ENCODE data around the gene ADAMTS14. TPM values are rescaled to one million over a fixed set of nuclear protein-coding genes. Genes with fewer than 3 reads are reported as not detected.

The ADAMTS14 gene
- total RNA-seq, 1 experiment from 2014 or later = 1.6 TPM

DNA sequence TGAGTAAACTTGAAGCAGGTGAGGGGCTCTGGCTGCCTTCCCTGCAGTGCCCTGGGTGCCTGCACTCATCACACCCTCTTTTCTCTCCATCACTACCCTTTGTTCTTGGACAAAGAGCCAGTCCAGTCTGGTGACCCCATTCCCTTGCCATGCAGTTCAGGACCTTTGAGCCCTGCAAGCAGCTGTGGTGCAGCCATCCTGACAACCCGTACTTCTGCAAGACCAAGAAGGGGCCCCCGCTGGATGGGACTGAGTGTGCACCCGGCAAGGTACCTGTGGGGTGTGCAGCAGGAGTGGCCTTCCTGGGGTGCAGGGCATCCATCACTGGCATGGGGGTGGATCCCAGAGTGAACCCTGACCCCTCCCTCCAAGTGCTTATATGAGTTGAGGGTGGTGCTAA, 64.2 kb downstream of the ADAMTS14 start:
- TF ChIP-seq, protein P1, sequence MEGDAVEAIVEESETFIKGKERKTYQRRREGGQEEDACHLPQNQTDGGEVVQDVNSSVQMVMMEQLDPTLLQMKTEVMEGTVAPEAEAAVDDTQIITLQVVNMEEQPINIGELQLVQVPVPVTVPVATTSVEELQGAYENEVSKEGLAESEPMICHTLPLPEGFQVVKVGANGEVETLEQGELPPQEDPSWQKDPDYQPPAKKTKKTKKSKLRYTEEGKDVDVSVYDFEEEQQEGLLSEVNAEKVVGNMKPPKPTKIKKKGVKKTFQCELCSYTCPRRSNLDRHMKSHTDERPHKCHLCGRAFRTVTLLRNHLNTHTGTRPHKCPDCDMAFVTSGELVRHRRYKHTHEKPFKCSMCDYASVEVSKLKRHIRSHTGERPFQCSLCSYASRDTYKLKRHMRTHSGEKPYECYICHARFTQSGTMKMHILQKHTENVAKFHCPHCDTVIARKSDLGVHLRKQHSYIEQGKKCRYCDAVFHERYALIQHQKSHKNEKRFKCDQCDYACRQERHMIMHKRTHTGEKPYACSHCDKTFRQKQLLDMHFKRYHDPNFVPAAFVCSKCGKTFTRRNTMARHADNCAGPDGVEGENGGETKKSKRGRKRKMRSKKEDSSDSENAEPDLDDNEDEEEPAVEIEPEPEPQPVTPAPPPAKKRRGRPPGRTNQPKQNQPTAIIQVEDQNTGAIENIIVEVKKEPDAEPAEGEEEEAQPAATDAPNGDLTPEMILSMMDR (conservative IDR thresholded peaks at IDR 0.05) = no peak
- Mint-ChIP-seq H3K36me3 (ENCODE audit: insufficient read depth in 1 of 3, low read depth in 3 of 3) (no peaks in the 10 kb centered on the region; a peak in 2 of 7 replicates), H3K9me3 (no peaks in the 10 kb centered on the region), H3K4me3 (no peak overlapping the region), H3K4me1 (peaks cover 7 to 12% of the 10 kb centered on the region in 2 experiments; a peak in 2 of 4 replicates), H3K27me3 (ENCODE audit: low read depth) (no peaks in the 10 kb centered on the region; the same call in none of the 2 replicates), H3K27ac (no peak overlapping the region; a peak in 1 of 7 replicates)
- Histone ChIP-seq H3K27me3 (ENCODE audit: insufficient read depth, low read length) (no peaks in the 10 kb centered on the region), H2BK5ac (ENCODE audit: insufficient read length, low read length) (no peak overlapping the region), H2BK20ac (ENCODE audit: low read depth, low read length, poor library complexity, severe bottlenecking) (no peak overlapping the region), H2BK120ac (ENCODE audit: low read depth, low read length, poor library complexity, severe bottlenecking) (no peak overlapping the region), H4K20me1 (ENCODE audit: control insufficient read depth, insufficient read depth, insufficient read length) (no peaks in the 10 kb centered on the region), H3K56ac (ENCODE audit: insufficient read length, low read depth, low read length) (no peak overlapping the region), H3K4me2 (ENCODE audit: insufficient read depth, insufficient read length, low read length) (no peak overlapping the region), H2AK5ac (ENCODE audit: insufficient read length, low read length) (no peak overlapping the region), H2AFZ (ENCODE audit: low read length) (no peak overlapping the region), H4K8ac (replicated peaks; ENCODE audit: insufficient read length, low read depth, low read length) (no peak overlapping the region), H2BK12ac (ENCODE audit: insufficient read length, low read depth, low read length) (no peak overlapping the region), H4K5ac (ENCODE audit: insufficient read length, low read depth, low read length) (no peak overlapping the region), H3K18ac (ENCODE audit: insufficient read length, low read depth, low read length) (no peak overlapping the region), H3T11ph (ENCODE audit: low read length) (no peak overlapping the region), H3K4ac (ENCODE audit: low read depth, low read length) (no peak overlapping the region), H3K9ac (ENCODE audit: extremely low read depth, insufficient read length, low read length) (no peak overlapping the region), H3K27ac (ENCODE audit: insufficient read length, low read depth, low read length) (no peak overlapping the region), H3K79me1 (ENCODE audit: insufficient read depth, low read depth, low read length, poor library complexity, severe bottlenecking) (no peaks in the 10 kb centered on the region), H3K9me3 (ENCODE audit: control insufficient read depth, low read depth, low read length) (no peaks in the 10 kb centered on the region), H3K79me2 (ENCODE audit: insufficient read depth, low read length) (no peaks in the 10 kb centered on the region), H3K23me2 (ENCODE audit: insufficient read length, low read depth, low read length, poor library complexity, severe bottlenecking) (no peaks in the 10 kb centered on the region), H3K14ac (ENCODE audit: insufficient read depth, low read length) (no peak overlapping the region), H3K23ac (ENCODE audit: insufficient read length, low read depth, low read length) (no peak overlapping the region), H4K91ac (ENCODE audit: insufficient read length, low read depth, low read length) (no peak overlapping the region), H2BK15ac (ENCODE audit: low read depth, low read length) (no peak overlapping the region), H3K4me1 (ENCODE audit: insufficient read depth, low read length) (no peaks in the 10 kb centered on the region)
- no peak for DNase-seq
- WGBS (ENCODE audit: extremely low coverage, insufficient read length, low lambda C conversion rate) = no CpG with 5 or more reads among the region's 3 CpGs
